HG02623 (cell line): ENCODE data around the gene DCST1.
A peak's percentile ranks its signal among the peaks of the same experiment; 100 is the strongest.

Experiments
- ATAC-seq: cut with Tn5 transposase; IDR thresholded peaks from one replicate; pipeline ENCODE4 v1.9.1; 2021; ENCODE audit warnings: moderate library complexity; ENCODE audit not compliant: unreplicated experiment

DCST1 gene

GRCh38 chr1:155071701-155072100 lies 38.1 kb downstream of the DCST1 start:
- ATAC-seq = no peak

- ATAC-seq = no peak
Observed at GRCh38 chr1:155072531-155073289, 39.1 kb downstream of the DCST1 start.

- no peak for ATAC-seq
Observed at GRCh38 chr1:155073377-155074242, 40.0 kb downstream of the DCST1 start.

GRCh38 chr1:155075535-155075934 lies 41.9 kb downstream of the DCST1 start:
- no peak for ATAC-seq

- no peak for ATAC-seq
Observed at GRCh38 chr1:155076371-155076770, 42.7 kb downstream of the DCST1 start.

GRCh38 chr1:155077346-155077745 lies 43.7 kb downstream of the DCST1 start:
- no peak for ATAC-seq

GRCh38 chr1:155077758-155078445 lies 44.3 kb downstream of the DCST1 start:
- no peak for ATAC-seq

- ATAC-seq = peak; percentile 44
Observed at GRCh38 chr1:155078469-155079209, 45.0 kb downstream of the DCST1 start, which contains the start of gene EFNA3. TSS of gene EFNA3 (plus strand) at chr1:155078837. CDS start at chr1:155078942, 105 bp downstream.

GRCh38 chr1:155079210-155079486 lies 45.5 kb downstream of the DCST1 start:
- no peak for ATAC-seq

- no peak for ATAC-seq
Observed at GRCh38 chr1:155079487-155080311, 46.1 kb downstream of the DCST1 start.

GRCh38 chr1:155080312-155081228 lies 46.9 kb downstream of the DCST1 start:
- ATAC-seq = no peak

GRCh38 chr1:155081472-155082300 lies 48.1 kb downstream of the DCST1 start:
- no peak for ATAC-seq

GRCh38 chr1:155082301-155083051 lies 48.9 kb downstream of the DCST1 start:
- no peak for ATAC-seq

GRCh38 chr1:155083052-155083541 lies 49.5 kb downstream of the DCST1 start:
- no peak for ATAC-seq

GRCh38 chr1:155083865-155084721 lies 50.5 kb downstream of the DCST1 start:
- no peak for ATAC-seq
